NCI-H187 treated with DMSO at 0.1 percent for 48 hours (cell line): ENCODE results near the gene EDEM2.
"Not testable (repeated sequence)": the region's sequence is repeated elsewhere in the genome, so short reads cannot be mapped to it uniquely, and the experiment has no call there.

ENCODE experiments used
- DNase-seq: peaks from one replicate; lab custom pipeline; 2025; lab: John Stamatoyannopoulos, UW

The EDEM2 gene

GRCh38 chr20:35087791-35088190 is 59.3 kb downstream of the EDEM2 start:
- DNase-seq: no peak

GRCh38 chr20:35087355-35087754 is 59.8 kb downstream of the EDEM2 start:
- DNase-seq: no peak

GRCh38 chr20:35085477-35086225 is 61.5 kb downstream of the EDEM2 start:
- no peak for DNase-seq

GRCh38 chr20:35084998-35085397 is 62.1 kb downstream of the EDEM2 start:
- no peak for DNase-seq

GRCh38 chr20:35080348-35080642 is 66.8 kb downstream of the EDEM2 start:
- not testable (repeated sequence) for DNase-seq

- no peak for DNase-seq
Observed at GRCh38 chr20:35079472-35080347, 67.4 kb downstream of the EDEM2 start.

GRCh38 chr20:35077872-35078271 is 69.3 kb downstream of the EDEM2 start:
- DNase-seq: no peak

GRCh38 chr20:35077341-35077740 is 69.8 kb downstream of the EDEM2 start:
- DNase-seq: no peak

- not testable (repeated sequence) for DNase-seq
Observed at GRCh38 chr20:35071436-35072153, 75.5 kb downstream of the EDEM2 start.

- DNase-seq: no peak
Observed at GRCh38 chr20:35066194-35066593, 80.9 kb downstream of the EDEM2 start.
